Upper lobe of left lung (tissue), 6 donors: Measurements from ENCODE around the gene HCK. TPM values are rescaled to one million over a fixed set of nuclear protein-coding genes. Genes with fewer than 3 reads are reported as not detected.

Experiments used
- ATAC-seq, 2 donors: fragments of 200-7000 bp; cut with Tn5 transposase; one replicate each; pipeline ENCODE4 v1.9.1; 2022; ENCODE audit warnings: mild to moderate bottlenecking in 2 of 2, moderate library complexity in 2 of 2; ENCODE audit not compliant: low FRiP score in 2 of 2
- DNase-seq, 2 donors: peaks; one replicate each; pipeline ENCODE4 v3.0.0-alpha.2; 2019 to 2020
- H3K27ac ChIP-seq, 4 donors: fragments of 200-600 bp; sonication (generic); one replicate each; pipeline ENCODE4 v1.5.1; 2016 to 2019
- H3K27me3 ChIP-seq, 4 donors: fragments of 200-600 bp; sonication (generic); one replicate each; pipeline ENCODE4 v1.5.1; 2017 to 2019
- H3K36me3 ChIP-seq, 4 donors: fragments of 200-600 bp; sonication (generic); one replicate each; pipeline ENCODE4 v1.5.1; 2016 to 2019
- H3K4me1 ChIP-seq, 4 donors: fragments of 200-600 bp; sonication (generic); one replicate each; pipeline ENCODE4 v1.5.1; 2018 to 2019
- H3K4me3 ChIP-seq, 4 donors: fragments of 200-600 bp; sonication (generic); one replicate each; pipeline ENCODE4 v1.5.1; 2017 to 2019; ENCODE audit warnings: mild to moderate bottlenecking in 2 of 4, moderate library complexity in 1 of 4
- H3K9me3 ChIP-seq, 4 donors: fragments of 200-600 bp; sonication (generic); one replicate each; pipeline ENCODE4 v1.5.1; 2018 to 2019
- EP300 ChIP-seq, 4 donors: sonication (generic); formaldehyde crosslinking; IDR thresholded peaks; one replicate each; pipeline ENCODE4 v1.5.1; 2017; ENCODE audit warnings: antibody characterized with exemption in 4 of 4, control low read depth in 2 of 4
- POLR2A ChIP-seq, 4 donors: fragments of 450-650 bp; IDR thresholded peaks; one replicate each; pipeline ENCODE4 v1.5.1; 2016 to 2017; ENCODE audit warnings: antibody characterized with exemption in 4 of 4, mild to moderate bottlenecking in 2 of 4
- POLR2AphosphoS5 ChIP-seq, 2 donors: sonication (generic); formaldehyde crosslinking; IDR thresholded peaks; one replicate each; pipeline ENCODE4 v1.5.1; 2017; ENCODE audit warnings: antibody characterized with exemption in 2 of 2
- WGBS, 2 donors: methylation state at CpG; one replicate each; pipeline ENCODE4 v1.1.5; 2017 to 2018; 5-methylcytosine and 5-hydroxymethylcytosine counted together
- total RNA-seq, 6 donors: library from RNA; depleted of rRNA in 4 of 6; stranded (reverse); fragments of >200 nt in 4 of 6; gene quantifications; one replicate each; pipeline versions ENCODE4 v1.1.0 to v1.2.1, GENCODE V29; 2016 to 2021
- TF ChIP-seq, protein P1 (sequence below), 6 experiments: fragments of 450-650 bp in 4 of 6; fragments of 200-600 bp in 2 of 6; sonication (generic) in 2 of 6; IDR thresholded peaks; one replicate each; pipeline ENCODE4 v1.5.1; 2016 to 2019; ENCODE audit warnings: antibody characterized with exemption in 6 of 6
- donor health status: DM: no; HTN: no; CAD: no; lungs with moderate emphysema.
- donor health status: DM: no; HTN: yes; CAD: no; lungs with severe emphysema.

The HCK gene
- total RNA-seq, 6 donors from 2014 or later = 27.7 to 93.9 (median 69.1) TPM

DNA sequence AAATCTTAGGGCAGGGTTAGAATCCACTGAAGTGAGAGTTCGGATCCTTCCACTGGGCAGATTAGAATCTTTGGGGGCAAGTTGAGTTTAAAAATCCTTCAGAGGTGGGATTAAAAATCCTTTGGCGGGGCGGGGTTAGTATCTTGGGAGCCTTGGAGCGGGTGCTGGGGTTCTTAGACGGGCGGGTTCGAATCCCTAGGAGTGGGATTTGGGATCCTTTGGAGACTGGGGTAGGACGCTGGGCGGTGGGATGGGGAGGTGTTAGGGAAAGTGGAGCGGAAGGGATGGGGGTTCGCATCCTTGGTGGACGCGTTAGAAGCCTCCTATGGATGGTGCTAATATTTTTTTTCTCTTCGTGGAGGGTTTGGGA, 337 bp upstream of the HCK start:
- ATAC-seq (no peak), DNase-seq (no peak)
- no peak for TF ChIP-seq EP300 (IDR thresholded peaks at IDR 0.05)
- TF ChIP-seq, protein P1, sequence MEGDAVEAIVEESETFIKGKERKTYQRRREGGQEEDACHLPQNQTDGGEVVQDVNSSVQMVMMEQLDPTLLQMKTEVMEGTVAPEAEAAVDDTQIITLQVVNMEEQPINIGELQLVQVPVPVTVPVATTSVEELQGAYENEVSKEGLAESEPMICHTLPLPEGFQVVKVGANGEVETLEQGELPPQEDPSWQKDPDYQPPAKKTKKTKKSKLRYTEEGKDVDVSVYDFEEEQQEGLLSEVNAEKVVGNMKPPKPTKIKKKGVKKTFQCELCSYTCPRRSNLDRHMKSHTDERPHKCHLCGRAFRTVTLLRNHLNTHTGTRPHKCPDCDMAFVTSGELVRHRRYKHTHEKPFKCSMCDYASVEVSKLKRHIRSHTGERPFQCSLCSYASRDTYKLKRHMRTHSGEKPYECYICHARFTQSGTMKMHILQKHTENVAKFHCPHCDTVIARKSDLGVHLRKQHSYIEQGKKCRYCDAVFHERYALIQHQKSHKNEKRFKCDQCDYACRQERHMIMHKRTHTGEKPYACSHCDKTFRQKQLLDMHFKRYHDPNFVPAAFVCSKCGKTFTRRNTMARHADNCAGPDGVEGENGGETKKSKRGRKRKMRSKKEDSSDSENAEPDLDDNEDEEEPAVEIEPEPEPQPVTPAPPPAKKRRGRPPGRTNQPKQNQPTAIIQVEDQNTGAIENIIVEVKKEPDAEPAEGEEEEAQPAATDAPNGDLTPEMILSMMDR (IDR thresholded peaks at IDR 0.05) = no peak
- no peak for TF ChIP-seq POLR2A (IDR thresholded peaks at IDR 0.05)
- TF ChIP-seq POLR2AphosphoS5 (IDR thresholded peaks at IDR 0.05) = no peak
- Histone ChIP-seq H3K27ac (peak overlapping the region; percentile 83 to 93 (median 92)), H3K9me3 (no peaks in the 10 kb centered on the region), H3K4me3 (peak overlapping the region in 3 of 4 donors; percentile 42 to 51 (median 49)), H3K36me3 (no peaks in the 10 kb centered on the region), H3K4me1 (peaks cover 2 to 23% (median 16%) of the 10 kb centered on the region in 4 donors), H3K27me3 (peaks cover 0 to 20% (median 9%) of the 10 kb centered on the region in 4 donors)
- 13 to 20% methylated on average over 13 to 14 of the region's 14 CpGs for WGBS, 2 donors

DNA sequence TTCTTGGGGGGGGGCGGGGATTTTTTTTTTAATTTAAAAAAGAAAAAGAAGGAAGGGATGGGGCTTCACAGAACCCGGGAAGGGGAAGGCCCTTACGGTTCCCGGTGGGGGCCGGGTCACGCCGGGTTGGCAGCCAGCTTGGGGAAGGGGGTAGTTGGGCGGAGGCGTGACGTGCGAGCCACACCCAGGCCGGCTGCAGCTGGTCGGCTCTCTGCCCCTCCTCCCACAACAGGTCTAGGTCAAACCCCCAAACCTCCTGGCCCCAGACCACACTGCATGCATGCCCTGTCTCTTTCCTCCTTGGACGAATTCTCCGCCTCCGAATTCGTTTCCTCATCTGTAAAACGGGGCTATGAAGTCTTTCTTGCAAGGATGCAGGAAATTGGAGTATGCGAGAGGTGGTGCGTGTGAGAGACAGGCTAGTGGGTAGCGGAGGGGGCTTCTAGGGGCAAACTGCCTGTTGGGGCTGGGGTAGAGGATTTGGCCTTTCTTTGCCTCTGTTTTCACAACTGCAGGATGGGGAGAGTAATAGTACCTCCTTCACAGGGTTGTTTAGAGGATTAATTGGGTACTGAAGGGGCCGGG, 828 bp downstream of the HCK start:
- Histone ChIP-seq H3K36me3 (no peaks in the 10 kb centered on the region), H3K4me3 (peak overlapping the region in 3 of 4 donors; percentile 42 to 51 (median 49)), H3K27ac (peak overlapping the region; percentile 83 to 93 (median 92)), H3K4me1 (peaks cover 2 to 23% (median 16%) of the 10 kb centered on the region in 4 donors), H3K9me3 (no peaks in the 10 kb centered on the region), H3K27me3 (peaks cover 0 to 20% (median 9%) of the 10 kb centered on the region in 4 donors)
- TF ChIP-seq POLR2A (IDR thresholded peaks at IDR 0.05) (peak in 2 of 4 donors; percentile 22 to 50), POLR2AphosphoS5 (IDR thresholded peaks at IDR 0.05) (peak in 1 of 2 donors; percentile 58), EP300 (IDR thresholded peaks at IDR 0.05) (no peak)
- TF ChIP-seq, protein P1 (IDR thresholded peaks at IDR 0.05) = no peak
- 15 to 17% methylated on average over 21 to 22 of the region's 22 CpGs for WGBS, 2 donors
- DNase-seq (peak; percentile 85 to 92), ATAC-seq (peak; percentile 74 to 78)

DNA sequence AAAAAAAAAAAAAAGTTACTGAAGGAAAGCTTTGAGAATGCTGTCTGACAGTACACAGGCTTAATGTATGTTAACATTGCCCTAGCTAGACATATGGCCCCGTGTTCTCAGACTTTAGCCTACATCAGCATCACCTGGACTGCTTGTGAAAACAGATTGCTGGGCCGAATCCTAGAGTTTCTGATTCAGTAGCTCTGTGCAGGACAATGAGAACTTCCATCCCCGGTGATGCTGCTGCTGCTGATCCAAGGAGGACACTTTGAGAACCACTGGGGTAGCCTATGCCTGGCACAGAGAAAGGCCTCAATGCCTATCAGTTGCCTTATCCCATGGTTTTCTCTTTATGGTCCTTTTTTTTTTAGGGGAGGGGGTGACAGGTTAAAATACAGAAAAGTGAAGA, 1.6 kb downstream of the HCK start:
- DNase-seq = no peak
- H3K36me3 ChIP-seq = no peaks in the 10 kb centered on the region
- H3K4me1 ChIP-seq = peaks cover 2 to 23% (median 16%) of the 10 kb centered on the region in 4 donors
- no peaks in the 10 kb centered on the region for H3K9me3 ChIP-seq
- TF ChIP-seq EP300 (IDR thresholded peaks at IDR 0.05) (no peak), POLR2AphosphoS5 (IDR thresholded peaks at IDR 0.05) (no peak), POLR2A (IDR thresholded peaks at IDR 0.05) (no peak)
- TF ChIP-seq, protein P1 (IDR thresholded peaks at IDR 0.05) = no peak
- peak overlapping the region in 1 of 4 donors; percentile 51 for H3K4me3 ChIP-seq
- 84 to 90% methylated on average over 3 of the region's 3 CpGs for WGBS, 2 donors
- peaks cover 0 to 20% (median 9%) of the 10 kb centered on the region in 4 donors for H3K27me3 ChIP-seq
- peak overlapping the region; percentile 48 to 93 (median 92) for H3K27ac ChIP-seq
- ATAC-seq = no peak

DNA sequence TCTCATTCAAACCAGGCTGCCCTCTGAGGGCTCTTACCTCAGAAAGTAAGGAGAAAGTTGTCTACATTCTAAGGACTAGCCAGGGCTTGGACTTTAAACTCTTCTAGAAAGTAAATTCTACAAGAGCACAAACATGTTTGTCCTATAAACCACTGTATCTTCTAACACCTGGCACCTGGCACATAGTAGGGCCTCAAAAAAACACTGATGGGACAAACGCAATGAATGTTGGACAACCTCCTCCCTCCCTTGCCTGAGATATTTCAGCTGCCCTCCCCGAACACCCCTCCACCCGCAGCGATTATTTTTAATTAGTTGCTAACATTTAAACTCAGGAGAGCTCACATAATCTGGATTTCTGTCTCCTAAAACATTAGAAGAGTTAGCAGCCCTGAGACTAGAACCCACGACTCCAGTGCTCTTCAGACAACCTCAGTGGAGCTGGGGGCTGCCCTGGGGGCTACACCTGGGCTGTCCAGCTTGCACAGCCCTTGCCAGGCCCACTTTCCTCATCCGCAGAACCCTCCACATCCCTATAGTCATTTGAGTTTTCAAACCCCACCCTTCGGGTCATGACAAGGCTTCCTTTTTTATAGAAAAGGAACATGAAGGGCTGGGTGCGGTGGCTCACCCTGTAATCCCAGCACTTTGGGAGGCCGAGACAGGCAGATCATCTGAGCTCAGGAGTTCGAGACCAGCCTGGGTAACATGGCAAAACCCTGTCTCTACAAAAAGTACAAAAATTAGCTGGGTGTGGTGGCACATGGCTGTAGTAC, 4.9 kb downstream of the HCK start:
- peak; percentile 39 for ATAC-seq
- H3K27me3 ChIP-seq = peaks cover 0 to 13% (median 9%) of the 10 kb centered on the region in 4 donors
- no peak for TF ChIP-seq POLR2AphosphoS5 (IDR thresholded peaks at IDR 0.05)
- no peak for TF ChIP-seq POLR2A (IDR thresholded peaks at IDR 0.05)
- TF ChIP-seq, protein P1 (IDR thresholded peaks at IDR 0.05) = no peak
- no peak for TF ChIP-seq EP300 (IDR thresholded peaks at IDR 0.05)
- DNase-seq = peak in 1 of 2 donors; percentile 39
- H3K4me3 ChIP-seq = no peak overlapping the region
- 66 to 71% methylated on average over 10 of the region's 10 CpGs for WGBS, 2 donors
- H3K27ac ChIP-seq = peak overlapping the region in 3 of 4 donors; percentile 32 to 56 (median 46)
- H3K36me3 ChIP-seq = no peaks in the 10 kb centered on the region
- peaks cover 2 to 13% (median 10%) of the 10 kb centered on the region in 4 donors for H3K4me1 ChIP-seq
- no peaks in the 10 kb centered on the region for H3K9me3 ChIP-seq
